GM15510 (cell line): Measurements from ENCODE around the gene TMPRSS9.

Experiments
- POLR2A ChIP-seq: IDR thresholded peaks from 3 replicates; pipeline ENCODE4 v1.6.1; 2011; ENCODE audit warnings: borderline replicate concordance; ENCODE audit not compliant: insufficient read length; ENCODE audit errors: extremely low read depth

TMPRSS9 gene

DNA sequence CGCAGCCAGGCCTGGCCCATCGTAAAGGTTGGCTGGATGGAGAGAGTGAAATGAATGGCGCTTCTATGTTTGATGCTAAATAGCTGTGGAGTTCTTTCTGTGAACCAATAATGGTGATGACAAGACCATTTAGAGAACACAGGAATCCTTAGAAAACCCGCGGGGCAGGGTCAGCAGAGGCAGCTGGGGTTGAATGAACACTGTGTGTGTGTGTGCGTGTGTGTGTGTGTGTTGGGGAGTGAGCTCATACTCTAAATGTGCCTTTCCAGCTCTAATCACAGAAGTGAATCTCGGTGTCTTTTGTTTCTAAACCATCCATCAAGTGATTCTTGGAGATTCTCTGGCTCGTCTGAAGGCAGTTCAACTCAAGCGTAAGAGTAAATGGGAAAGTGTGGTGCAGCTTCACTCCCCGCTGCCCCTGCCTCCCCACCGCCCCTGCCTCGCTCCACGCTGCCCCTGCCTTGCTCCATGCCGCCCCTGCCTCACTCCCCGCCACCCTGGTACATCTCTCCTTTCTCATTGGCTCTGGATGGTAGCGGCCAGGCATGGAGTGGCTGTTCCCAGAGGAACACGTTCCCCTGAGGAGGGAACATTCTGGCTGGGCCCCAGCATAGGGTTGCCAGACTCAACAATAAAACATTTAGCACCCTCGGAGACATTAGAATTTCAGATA is 21.2 kb downstream of the TMPRSS9 start:
- TF ChIP-seq POLR2A, result no peak

GRCh38 chr19:2382530-2383222 is 22.6 kb downstream of the TMPRSS9 start:
- TF ChIP-seq POLR2A, result no peak

- no peak for TF ChIP-seq POLR2A
Measured at GRCh38 chr19:2385053-2385721, 25.1 kb downstream of the TMPRSS9 start.

DNA sequence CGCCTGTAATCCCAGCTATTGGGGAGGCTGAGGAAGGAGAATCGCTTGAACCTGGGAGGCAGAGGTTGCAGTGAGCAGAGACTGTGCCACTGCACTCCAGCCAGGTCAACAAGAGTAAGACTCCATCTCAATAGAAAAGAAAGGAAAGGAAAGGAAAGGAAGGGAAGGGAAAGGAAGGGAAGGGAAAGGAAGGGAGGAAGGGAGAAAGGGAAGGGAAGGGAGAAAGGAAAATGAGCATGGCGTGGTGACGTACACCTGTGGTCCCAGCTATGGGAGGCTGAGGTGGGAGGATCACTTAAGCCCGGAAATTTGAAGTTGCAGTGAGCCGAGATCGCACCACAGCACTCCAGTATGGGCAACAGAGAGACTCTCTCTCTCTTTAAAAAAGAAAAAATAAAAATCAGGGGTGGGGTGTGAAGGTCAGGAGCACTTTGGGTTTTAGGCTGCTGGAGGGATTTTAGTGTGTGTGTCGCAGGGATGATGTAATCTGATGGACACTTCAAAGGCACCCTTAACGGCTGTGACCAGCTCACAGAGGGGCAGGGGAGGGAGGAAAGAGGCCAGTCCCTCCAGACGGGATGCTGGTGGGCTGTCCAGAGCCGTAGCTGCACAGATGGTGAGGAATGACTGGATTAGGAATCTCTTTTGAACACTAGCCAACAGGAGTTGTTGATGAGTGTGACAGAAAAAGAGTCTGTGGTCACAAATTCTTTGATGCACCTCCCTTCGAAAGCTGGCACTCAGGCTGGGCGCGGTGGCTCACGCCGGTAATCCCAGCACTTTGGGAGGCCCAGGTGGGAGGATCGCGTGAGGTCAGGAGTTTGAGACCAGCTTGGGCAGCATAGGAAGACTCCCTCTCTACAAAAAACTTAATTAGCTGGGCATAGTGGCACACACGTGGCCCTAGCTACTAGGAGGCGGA is 27.6 kb downstream of the TMPRSS9 start:
- TF ChIP-seq POLR2A, result no peak

DNA sequence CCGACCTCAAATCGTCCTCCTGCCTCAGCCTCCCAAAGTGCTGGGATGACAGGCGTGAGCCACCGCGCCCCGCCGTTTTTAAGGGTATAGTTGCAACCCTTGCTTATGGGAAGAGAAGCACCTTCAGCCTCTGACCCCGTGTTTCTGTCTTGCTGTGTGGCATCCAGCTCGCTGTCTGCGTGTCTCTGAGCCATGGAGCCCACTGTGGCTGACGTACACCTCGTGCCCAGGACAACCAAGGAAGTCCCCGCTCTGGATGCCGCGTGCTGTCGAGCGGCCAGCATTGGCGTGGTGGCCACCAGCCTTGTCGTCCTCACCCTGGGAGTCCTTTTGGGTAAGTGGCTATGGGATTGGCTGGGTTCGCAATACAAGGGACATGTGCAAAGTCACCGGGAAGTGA is 29.5 kb downstream of the TMPRSS9 start:
- TF ChIP-seq POLR2A, result no peak

DNA sequence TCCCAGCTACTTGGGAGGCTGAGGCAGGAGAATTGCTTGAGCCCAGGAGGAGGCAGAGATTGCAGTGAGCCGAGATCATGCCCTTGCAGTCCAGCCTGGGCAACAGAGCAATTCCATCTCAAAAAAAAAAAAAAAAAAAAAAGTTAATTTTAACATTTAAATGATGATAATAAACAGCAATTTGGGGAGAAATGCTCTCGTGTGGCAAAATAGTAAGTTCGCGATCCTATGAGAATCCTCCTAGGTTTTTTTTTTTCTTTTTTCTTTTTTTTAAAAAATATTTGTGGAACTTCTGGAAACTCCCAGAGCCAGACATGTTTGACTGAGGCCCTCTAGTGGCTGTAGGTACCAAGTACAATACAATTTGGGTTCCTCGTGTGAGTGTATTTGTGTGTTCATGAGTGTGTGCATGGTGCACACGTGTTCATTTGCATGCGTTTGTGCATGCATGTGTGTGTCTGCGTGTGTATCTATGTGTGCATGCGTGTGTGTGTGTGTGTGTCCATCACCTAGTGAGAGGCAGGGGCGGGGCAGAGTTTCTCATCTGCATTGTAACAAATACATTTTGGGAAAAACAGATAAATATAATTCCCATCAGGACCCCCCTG is 31.2 kb downstream of the TMPRSS9 start:
- no peak for TF ChIP-seq POLR2A

DNA sequence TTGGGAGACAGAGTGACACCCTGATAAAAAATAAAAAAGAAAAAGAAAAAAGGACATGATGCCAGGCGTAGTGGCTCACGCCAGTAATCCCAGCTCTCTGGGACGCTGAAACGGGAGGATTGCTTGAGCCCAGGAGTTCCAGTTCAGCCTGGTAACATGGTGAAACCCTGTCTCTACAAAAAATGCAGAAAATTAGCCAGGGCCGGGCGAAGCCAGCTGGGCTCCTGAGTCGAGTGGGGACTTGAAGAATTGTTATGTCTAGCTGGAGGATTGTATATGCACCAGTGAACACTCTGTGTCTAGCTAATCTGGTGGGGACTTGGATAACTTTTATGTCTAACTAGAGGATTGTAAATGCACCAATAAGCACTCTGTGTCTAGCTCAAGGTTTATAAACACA is 32.3 kb downstream of the TMPRSS9 start:
- TF ChIP-seq POLR2A, result no peak

DNA sequence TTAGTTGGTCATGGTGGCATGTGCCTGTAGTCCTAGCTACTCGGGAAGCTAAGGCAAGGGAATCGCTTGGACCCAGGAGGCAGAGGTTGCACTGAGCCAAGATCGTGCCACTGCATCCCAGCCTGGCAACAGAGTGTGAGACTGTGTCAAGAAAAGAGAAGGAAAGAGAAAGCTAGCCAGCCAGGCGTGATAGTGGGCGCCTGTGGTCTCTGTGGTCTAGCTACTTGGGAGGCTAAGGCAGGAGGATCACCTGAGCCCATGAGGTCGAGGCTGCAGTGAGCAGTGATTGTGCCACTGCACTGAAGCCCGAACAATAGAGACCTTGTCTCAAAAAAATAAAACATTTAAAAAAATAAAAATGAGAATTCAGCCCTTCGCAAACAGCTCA is 34.0 kb downstream of the TMPRSS9 start:
- TF ChIP-seq POLR2A, result no peak

GRCh38 chr19:2394442-2395292 is 34.6 kb downstream of the TMPRSS9 start:
- peak; percentile 34 for TF ChIP-seq POLR2A

GRCh38 chr19:2398735-2399305 is 38.8 kb downstream of the TMPRSS9 start:
- no peak for TF ChIP-seq POLR2A

DNA sequence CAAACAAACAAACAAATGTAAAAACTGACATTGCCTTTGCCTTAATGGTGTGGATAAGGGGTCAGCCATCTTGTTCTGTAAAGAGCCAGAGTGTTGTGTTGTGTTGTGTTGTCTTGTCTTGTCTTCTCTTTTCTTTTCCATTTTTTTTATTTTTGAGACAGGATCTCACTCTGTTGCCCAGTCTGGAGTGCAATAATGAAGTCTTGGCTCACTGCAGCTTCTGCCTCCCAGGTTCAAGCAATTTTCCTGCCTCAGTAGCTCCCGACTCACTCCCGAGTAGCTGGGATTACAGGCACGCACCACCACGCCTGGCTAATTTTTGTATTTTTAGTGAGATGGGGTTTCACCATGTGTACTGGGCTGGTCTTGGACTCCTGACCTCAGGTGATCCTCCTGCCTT is 39.5 kb downstream of the TMPRSS9 start:
- no peak for TF ChIP-seq POLR2A

DNA sequence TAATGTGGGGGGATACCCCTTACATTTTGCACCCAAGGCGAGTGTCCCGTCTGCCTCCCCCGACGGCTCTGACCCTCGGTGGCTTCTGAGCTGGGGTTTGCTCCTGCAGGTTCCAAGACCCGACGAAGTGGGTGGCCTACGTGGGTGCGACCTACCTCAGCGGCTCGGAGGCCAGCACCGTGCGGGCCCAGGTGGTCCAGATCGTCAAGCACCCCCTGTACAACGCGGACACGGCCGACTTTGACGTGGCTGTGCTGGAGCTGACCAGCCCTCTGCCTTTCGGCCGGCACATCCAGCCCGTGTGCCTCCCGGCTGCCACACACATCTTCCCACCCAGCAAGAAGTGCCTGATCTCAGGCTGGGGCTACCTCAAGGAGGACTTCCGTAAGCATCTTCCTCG is 48.2 kb downstream of the TMPRSS9 start:
- no peak for TF ChIP-seq POLR2A

DNA sequence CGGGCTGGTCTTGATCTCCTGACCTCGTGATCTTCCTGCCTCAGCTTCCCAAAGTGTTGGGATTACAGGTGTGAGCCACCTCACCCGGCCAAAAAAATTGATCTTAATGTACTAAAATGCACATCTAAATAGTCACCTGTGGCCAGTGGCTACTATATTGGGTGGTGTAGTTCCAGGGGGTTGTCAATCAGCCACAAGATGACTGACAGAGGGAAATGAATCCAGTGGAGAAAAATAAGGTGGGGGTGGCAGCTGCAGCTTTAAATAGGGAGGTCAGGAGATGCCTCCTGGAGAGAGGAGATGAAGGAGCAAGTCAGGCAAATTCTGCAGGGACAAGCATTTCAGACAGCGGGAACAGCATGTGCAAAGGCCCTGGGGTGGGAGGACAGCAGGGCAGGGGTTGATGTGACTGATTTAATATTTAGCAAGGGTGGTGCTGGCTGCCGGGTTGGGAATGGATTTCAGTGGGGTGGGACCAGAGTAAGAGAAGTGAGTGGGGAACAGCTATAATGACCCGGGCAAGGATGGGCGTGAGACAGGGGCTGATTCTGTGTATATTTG is 49.4 kb downstream of the TMPRSS9 start:
- no peak for TF ChIP-seq POLR2A
